HG03469 (cell line): ENCODE results near the gene NACC2.
"Not testable (repeated sequence)": the region's sequence is repeated elsewhere in the genome, so short reads cannot be mapped to it uniquely, and the experiment has no call there.

ENCODE experiments used
- ATAC-seq: cut with Tn5 transposase; IDR thresholded peaks from one replicate; pipeline ENCODE4 v1.9.1; 2021; ENCODE audit warnings: mild to moderate bottlenecking, moderate library complexity, moderate number of reproducible peaks; ENCODE audit not compliant: unreplicated experiment

NACC2 gene

GRCh38 chr9:136111190-136111589 lies 16.1 kb upstream of the NACC2 start:
- ATAC-seq, result no peak

GRCh38 chr9:136110082-136111061 lies 15.3 kb upstream of the NACC2 start:
- no peak for ATAC-seq

GRCh38 chr9:136109351-136110081 lies 14.4 kb upstream of the NACC2 start:
- peak; percentile 60 for ATAC-seq

- ATAC-seq, result no peak
Measured at GRCh38 chr9:136108648-136109266, 13.7 kb upstream of the NACC2 start.

- ATAC-seq, result no peak
Measured at GRCh38 chr9:136107953-136108647, 13.0 kb upstream of the NACC2 start.

GRCh38 chr9:136107155-136107952 lies 12.3 kb upstream of the NACC2 start:
- no peak for ATAC-seq

GRCh38 chr9:136105398-136106135 lies 10.5 kb upstream of the NACC2 start:
- ATAC-seq, result no peak

- ATAC-seq, result no peak
Measured at GRCh38 chr9:136104916-136105315, 9.8 kb upstream of the NACC2 start.

GRCh38 chr9:136104488-136104800 lies 9.4 kb upstream of the NACC2 start:
- no peak for ATAC-seq

- no peak for ATAC-seq
Measured at GRCh38 chr9:136103651-136104487, 8.8 kb upstream of the NACC2 start.

GRCh38 chr9:136101615-136102074 lies 6.6 kb upstream of the NACC2 start:
- not testable (repeated sequence) for ATAC-seq

- no peak for ATAC-seq
Measured at GRCh38 chr9:136100700-136101614, 5.9 kb upstream of the NACC2 start.

GRCh38 chr9:136099542-136099941 lies 4.5 kb upstream of the NACC2 start:
- ATAC-seq, result no peak

GRCh38 chr9:136098844-136099243 lies 3.8 kb upstream of the NACC2 start:
- ATAC-seq, result no peak

GRCh38 chr9:136098210-136098609 lies 3.1 kb upstream of the NACC2 start:
- ATAC-seq, result no peak

- no peak for ATAC-seq
Measured at GRCh38 chr9:136096505-136097001, 1.5 kb upstream of the NACC2 start.
